Colonic mucosa (tissue), 4 donors: ENCODE measurements around the gene OSBP2. TPM values are rescaled to one million over a fixed set of nuclear protein-coding genes. Genes with fewer than 3 reads are reported as not detected.

Source experiments
- DNase-seq: peaks from one replicate; pipeline ENCODE4 v3.0.0-alpha.2; 2020
- H3K27ac ChIP-seq: fragments of 200-600 bp; one replicate; pipeline ENCODE4 v1.8.0; 2021
- H3K27me3 ChIP-seq: fragments of 200-600 bp; one replicate; pipeline ENCODE4 v1.8.0; 2021
- H3K36me3 ChIP-seq: fragments of 200-600 bp; one replicate; pipeline ENCODE4 v1.8.0; 2021
- H3K4me1 ChIP-seq: fragments of 200-600 bp; one replicate; pipeline ENCODE4 v1.8.0; 2021; ENCODE audit warnings: mild to moderate bottlenecking
- H3K4me3 ChIP-seq: fragments of 200-600 bp; one replicate; pipeline ENCODE4 v1.8.0; 2021
- H3K9ac ChIP-seq, 2 donors: one replicate each; pipeline ENCODE4 v1.7.0; 2013; ENCODE audit warnings: control low read depth in 2 of 2, low read depth in 2 of 2, low read length in 2 of 2
- H3K9me3 ChIP-seq: fragments of 200-600 bp; one replicate; pipeline ENCODE4 v1.8.0; 2021
- intact Hi-C: fragments of 100-400 bp; cut with DNase I; formaldehyde crosslinking; loops from one replicate; pipeline ENCODE4 v1.14.1; 2022
- total RNA-seq, 2 donors: library from RNA; stranded (reverse); fragmentation: NEBNext Ultra II Directional in 1 of 2; extraction: Animal tissue kit (Norgen Biotek cat#: 25700) in 1 of 2; gene quantifications; one replicate each; pipeline ENCODE4 v1.2.1, GENCODE V29; 2021
- TF ChIP-seq, protein P1 (sequence below): fragments of 200-600 bp; IDR thresholded peaks from one replicate; pipeline ENCODE4 v1.8.0; 2022; ENCODE audit warnings: antibody characterized with exemption, mild to moderate bottlenecking
- donor health status: healthy.
- donor health status: DM: no; HTN: no; CAD: no.
- donor health status: DM: no; HTN: no; CAD: no.

Gene OSBP2
- total RNA-seq, 2 donors from 2014 or later = 3.2 to 4.3 TPM

DNA sequence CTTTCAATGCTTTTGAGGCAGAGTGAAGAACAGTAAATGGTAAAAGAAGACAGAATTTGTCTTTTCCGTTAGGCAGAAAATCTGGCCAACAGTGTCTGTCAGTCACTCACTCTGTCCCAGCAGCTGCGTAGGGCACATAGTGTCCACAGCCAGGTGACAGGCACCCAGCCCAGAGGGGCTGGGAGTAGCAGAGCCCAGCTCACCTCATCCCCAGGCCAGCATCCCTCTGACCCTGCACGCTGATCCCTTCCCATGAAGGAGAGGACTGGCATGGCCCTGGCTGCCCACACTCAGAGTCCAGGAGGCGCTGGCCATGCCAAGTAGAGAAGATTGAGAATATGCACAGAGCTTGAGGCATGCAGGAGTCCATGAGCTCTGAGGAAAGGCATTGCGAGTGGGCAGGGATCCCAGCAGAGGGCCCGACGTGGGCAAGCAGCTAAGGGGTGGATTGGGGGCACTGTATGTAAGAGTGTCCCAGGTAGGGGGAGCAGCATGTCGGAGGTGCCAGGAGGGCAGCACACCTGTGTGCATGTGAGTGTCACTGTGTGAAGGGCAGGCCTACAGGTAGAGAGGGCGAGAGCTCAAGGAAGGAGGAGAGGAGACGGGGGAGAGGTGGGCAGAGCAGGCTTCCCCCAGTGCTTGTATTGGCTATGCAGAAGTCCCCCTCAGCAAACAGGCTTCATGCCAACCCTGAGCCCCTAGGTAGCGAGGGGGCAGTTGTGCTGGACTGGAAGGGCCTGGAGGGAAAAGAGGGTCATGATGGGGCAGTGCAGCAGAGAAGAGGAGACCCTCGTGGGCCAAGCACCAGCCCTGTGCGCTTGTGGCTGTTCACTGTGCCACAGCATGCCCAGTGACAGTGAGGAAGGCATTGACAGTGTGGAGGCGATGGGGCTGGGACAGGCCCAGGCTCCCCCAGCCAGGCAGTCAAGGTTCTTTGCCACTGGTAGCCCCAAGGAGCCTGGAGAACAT is 133.8 kb downstream of the OSBP2 start:
- no peak overlapping the region for H3K9ac ChIP-seq
- no peak for DNase-seq
- intact Hi-C loops = no loop called here
- TF ChIP-seq, protein P1, sequence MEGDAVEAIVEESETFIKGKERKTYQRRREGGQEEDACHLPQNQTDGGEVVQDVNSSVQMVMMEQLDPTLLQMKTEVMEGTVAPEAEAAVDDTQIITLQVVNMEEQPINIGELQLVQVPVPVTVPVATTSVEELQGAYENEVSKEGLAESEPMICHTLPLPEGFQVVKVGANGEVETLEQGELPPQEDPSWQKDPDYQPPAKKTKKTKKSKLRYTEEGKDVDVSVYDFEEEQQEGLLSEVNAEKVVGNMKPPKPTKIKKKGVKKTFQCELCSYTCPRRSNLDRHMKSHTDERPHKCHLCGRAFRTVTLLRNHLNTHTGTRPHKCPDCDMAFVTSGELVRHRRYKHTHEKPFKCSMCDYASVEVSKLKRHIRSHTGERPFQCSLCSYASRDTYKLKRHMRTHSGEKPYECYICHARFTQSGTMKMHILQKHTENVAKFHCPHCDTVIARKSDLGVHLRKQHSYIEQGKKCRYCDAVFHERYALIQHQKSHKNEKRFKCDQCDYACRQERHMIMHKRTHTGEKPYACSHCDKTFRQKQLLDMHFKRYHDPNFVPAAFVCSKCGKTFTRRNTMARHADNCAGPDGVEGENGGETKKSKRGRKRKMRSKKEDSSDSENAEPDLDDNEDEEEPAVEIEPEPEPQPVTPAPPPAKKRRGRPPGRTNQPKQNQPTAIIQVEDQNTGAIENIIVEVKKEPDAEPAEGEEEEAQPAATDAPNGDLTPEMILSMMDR = no peak
- H3K4me1 ChIP-seq = no peaks in the 10 kb centered on the region
- H3K4me3 ChIP-seq = no peak overlapping the region
- peaks cover 4% of the 10 kb centered on the region for H3K27me3 ChIP-seq
- H3K9me3 ChIP-seq = no peaks in the 10 kb centered on the region
- no peaks in the 10 kb centered on the region for H3K36me3 ChIP-seq
- no peak overlapping the region for H3K27ac ChIP-seq

DNA sequence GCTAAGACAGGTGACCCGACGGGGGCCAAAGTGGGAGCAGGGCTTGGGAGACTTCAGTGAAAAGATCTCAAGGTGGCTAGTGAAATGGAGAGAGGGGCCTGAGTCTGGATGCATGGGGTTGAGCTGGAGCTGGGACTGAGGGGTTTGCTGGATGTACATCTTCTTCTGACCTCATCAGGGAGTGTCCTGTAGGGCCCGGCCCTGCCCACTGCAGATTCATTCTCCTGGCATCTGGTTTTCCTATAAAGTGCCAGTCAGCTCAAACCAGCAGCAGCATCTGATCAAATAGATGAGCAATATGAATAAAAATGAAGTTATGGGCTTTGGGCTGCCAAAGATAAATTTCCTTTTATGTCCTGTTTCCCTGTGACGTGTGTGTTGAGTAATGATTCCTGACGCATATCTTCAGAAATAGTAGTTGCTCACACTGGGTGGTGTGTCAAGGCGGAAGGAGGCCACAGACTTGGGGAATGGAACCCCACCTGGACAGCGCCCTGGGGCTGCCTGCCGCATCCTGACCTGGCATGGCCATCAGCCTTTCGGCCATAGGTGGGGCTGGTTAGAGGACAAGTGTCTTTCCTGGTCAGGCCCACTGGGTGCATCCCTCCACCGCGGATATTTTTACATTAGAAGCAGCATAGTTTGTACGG is 135.4 kb downstream of the OSBP2 start:
- intact Hi-C loops = no loop called here
- Histone ChIP-seq H3K27ac (no peak overlapping the region), H3K9ac (no peak overlapping the region), H3K27me3 (no peaks in the 10 kb centered on the region), H3K36me3 (no peaks in the 10 kb centered on the region), H3K4me1 (no peaks in the 10 kb centered on the region), H3K9me3 (no peaks in the 10 kb centered on the region), H3K4me3 (no peak overlapping the region)
- TF ChIP-seq, protein P1 = no peak
- no peak for DNase-seq

- intact Hi-C loops = no loop called here
- TF ChIP-seq, protein P1 = no peak
- Histone ChIP-seq H3K27ac (no peak overlapping the region), H3K4me3 (no peak overlapping the region), H3K36me3 (no peaks in the 10 kb centered on the region), H3K27me3 (no peaks in the 10 kb centered on the region), H3K4me1 (no peaks in the 10 kb centered on the region), H3K9ac (no peak overlapping the region), H3K9me3 (no peaks in the 10 kb centered on the region)
- peak; percentile 67 for DNase-seq
These were observed 136.2 kb downstream of the OSBP2 start for GRCh38 chr22:30830907-30831306.

DNA sequence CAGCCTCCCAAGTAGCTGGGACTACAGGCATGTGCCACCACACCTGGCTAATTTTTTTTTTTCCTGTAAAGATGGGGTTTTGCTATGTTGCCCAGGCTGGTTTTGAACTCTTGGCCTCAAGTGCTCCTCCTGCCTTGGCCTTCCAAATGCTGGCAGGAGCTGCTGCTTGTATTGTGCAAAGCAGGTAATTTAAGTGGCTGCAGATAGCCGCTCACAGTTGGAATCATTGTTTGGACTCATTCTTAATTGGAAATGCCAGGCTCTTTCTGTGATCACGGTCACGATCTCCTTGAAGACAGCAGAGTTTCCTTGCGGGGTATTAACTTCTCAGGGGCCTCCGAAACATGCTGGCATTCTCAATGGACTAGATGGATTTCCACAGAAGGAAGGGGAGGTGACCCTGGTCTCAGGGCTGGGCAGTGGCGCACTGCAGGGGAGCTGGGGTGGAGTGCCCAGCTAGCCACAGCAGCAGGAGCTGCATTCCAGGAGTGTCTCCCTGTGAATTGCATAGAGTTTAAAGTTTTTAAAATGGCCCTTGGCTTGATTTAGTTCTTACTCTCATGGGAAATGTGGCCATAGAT is 137.8 kb downstream of the OSBP2 start:
- no peaks in the 10 kb centered on the region for H3K9me3 ChIP-seq
- TF ChIP-seq, protein P1 = no peak
- intact Hi-C loops = no loop called here
- no peak overlapping the region for H3K9ac ChIP-seq
- no peaks in the 10 kb centered on the region for H3K27me3 ChIP-seq
- DNase-seq = no peak
- H3K4me3 ChIP-seq = no peak overlapping the region
- H3K27ac ChIP-seq = no peak overlapping the region
- H3K4me1 ChIP-seq = no peaks in the 10 kb centered on the region
- H3K36me3 ChIP-seq = no peaks in the 10 kb centered on the region

DNA sequence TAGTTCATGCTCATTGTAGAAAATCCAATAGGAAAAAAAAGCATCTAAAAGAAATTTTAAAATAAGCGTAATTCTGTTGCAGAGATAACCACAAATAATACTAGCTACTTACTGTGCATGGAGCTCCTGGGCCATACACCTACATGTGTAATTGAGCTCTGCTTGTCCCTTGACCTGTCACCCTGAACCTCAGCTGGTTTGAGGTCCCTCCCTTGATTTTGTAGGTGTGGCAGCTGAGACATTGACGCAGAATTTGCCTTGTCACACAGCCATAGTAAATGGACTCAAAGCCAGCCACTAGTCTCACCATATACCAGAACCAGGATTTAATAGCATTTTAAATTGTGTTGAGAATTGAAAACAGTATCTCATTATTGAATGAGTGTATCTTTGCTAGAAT is 138.6 kb downstream of the OSBP2 start:
- Histone ChIP-seq H3K36me3 (no peaks in the 10 kb centered on the region), H3K9me3 (no peaks in the 10 kb centered on the region), H3K27me3 (no peaks in the 10 kb centered on the region), H3K9ac (no peak overlapping the region), H3K27ac (no peak overlapping the region), H3K4me3 (no peak overlapping the region), H3K4me1 (no peaks in the 10 kb centered on the region)
- TF ChIP-seq, protein P1 = no peak
- intact Hi-C loops = no loop called here
- no peak for DNase-seq
